B cell (primary cell): ENCODE results near the gene SASS6. TPM values are rescaled to one million over a fixed set of nuclear protein-coding genes. Genes with fewer than 3 reads are reported as not detected.

Experiments used
- ATAC-seq: fragments of 200-7000 bp; cut with Tn5 transposase; one replicate; pipeline ENCODE4 v1.10.0; 2021; ENCODE audit warnings: low read depth, mild to moderate bottlenecking, moderate number of reproducible peaks, moderate library complexity
- CTCF ChIA-PET: fragments of 350-600 bp; sonication (Branson Sonifier 250); formaldehyde crosslinking; loops from one replicate; lab custom pipeline; 2021; ENCODE audit warnings: antibody characterized with exemption, inconsistent platforms; lab: Charles Lee
- POLR2A ChIA-PET: fragments of 350-600 bp; sonication (Branson Sonifier 250); formaldehyde crosslinking; loops from one replicate; lab custom pipeline; 2021; ENCODE audit warnings: antibody characterized with exemption; lab: Charles Lee
- DNase-seq: peaks from one replicate; pipeline ENCODE4 v3.0.0; 2013
- H2AFZ ChIP-seq: 2 replicates; pipeline ENCODE4 v1.6.1; 2012; ENCODE audit warnings: mild to moderate bottlenecking, low read depth, low read length; ENCODE audit not compliant: insufficient read depth, poor library complexity, severe bottlenecking
- H3K27ac ChIP-seq, 2 donors: 1 replicate in 1 of 2; 2 replicates in 1 of 2; pipeline ENCODE4 v1.5.1; 2012 to 2013; ENCODE audit warnings: low read length in 2 of 2, mild to moderate bottlenecking in 2 of 2, moderate library complexity in 1 of 2
- H3K27me3 ChIP-seq, 4 experiments: fragments of 200-600 bp in 1 of 4; sonication (generic) in 1 of 4; replicated peaks in 1 of 4; 1 replicate in 2 of 4; 2 replicates in 2 of 4; pipeline versions ENCODE4 v1.6.1 to v1.7.0; 2013 to 2016; ENCODE audit warnings: low read length in 3 of 4, mild to moderate bottlenecking in 2 of 4, mixed read lengths in 1 of 4, moderate library complexity in 1 of 4; ENCODE audit not compliant: insufficient read depth in 4 of 4, control insufficient read depth in 3 of 4; ENCODE audit errors: control extremely low read depth in 1 of 4
- H3K36me3 ChIP-seq, 2 experiments: replicated peaks in 1 of 2; 1 replicate in 1 of 2; 2 replicates in 1 of 2; pipeline versions ENCODE4 v1.6.1 to v1.7.1; 2013; ENCODE audit warnings: low read length in 1 of 2; ENCODE audit not compliant: insufficient read depth in 2 of 2, control insufficient read depth in 1 of 2; ENCODE audit errors: control extremely low read depth in 1 of 2, extremely low read depth in 1 of 2
- H3K4me1 ChIP-seq, 2 donors: fragments of 200-600 bp in 1 of 2; sonication (generic) in 1 of 2; 1 replicate in 1 of 2; 2 replicates in 1 of 2; pipeline versions ENCODE4 v1.5.1 to v1.6.1; 2013 to 2017; ENCODE audit warnings: low read length in 2 of 2; ENCODE audit not compliant: control insufficient read depth in 2 of 2, insufficient read depth in 2 of 2
- H3K4me2 ChIP-seq: replicated peaks from 2 replicates; pipeline ENCODE3; 2012; ENCODE audit warnings: mild to moderate bottlenecking, low read depth, low read length; ENCODE audit not compliant: poor library complexity, severe bottlenecking
- H3K4me3 ChIP-seq, 5 experiments: fragments of 200-600 bp in 1 of 5; sonication (generic) in 1 of 5; 1 replicate in 3 of 5; 2 replicates in 2 of 5; pipeline versions ENCODE4 v1.5.1 to v1.7.0; 2011 to 2016; ENCODE audit warnings: low read length in 4 of 5, mild to moderate bottlenecking in 4 of 5, low read depth in 2 of 5, control low read depth in 1 of 5, moderate library complexity in 1 of 5; ENCODE audit not compliant: insufficient read depth in 1 of 5; ENCODE audit errors: control extremely low read depth in 1 of 5, extremely low read depth in 1 of 5
- H3K79me2 ChIP-seq: fragments of 200-600 bp; sonication (generic); one replicate; pipeline ENCODE4 v1.6.0; 2016; ENCODE audit warnings: low read length; ENCODE audit not compliant: control insufficient read depth, insufficient read depth
- H3K9ac ChIP-seq: fragments of 200-600 bp; sonication (generic); 2 replicates; pipeline ENCODE4 v1.6.1; 2017; ENCODE audit warnings: mild to moderate bottlenecking, low read length, moderate library complexity
- H3K9me3 ChIP-seq, 3 donors: one replicate each; pipeline versions ENCODE4 v1.6.1 to v1.7.1; 2013; ENCODE audit warnings: low read length in 2 of 3; ENCODE audit not compliant: control insufficient read depth in 2 of 3, insufficient read depth in 1 of 3; ENCODE audit errors: control extremely low read depth in 1 of 3
- H4K20me1 ChIP-seq: 2 replicates; pipeline ENCODE4 v1.6.0; 2012; ENCODE audit warnings: mild to moderate bottlenecking, low read length; ENCODE audit not compliant: insufficient read depth, control insufficient read depth, poor library complexity, severe bottlenecking
- H3K27ac Mint-ChIP-seq: one replicate; pipeline ENCODE4 v1.8.0; 2021; ENCODE audit warnings: mixed read lengths
- H3K27me3 Mint-ChIP-seq: one replicate; pipeline ENCODE4 v1.8.0; 2021; ENCODE audit warnings: mixed read lengths
- H3K4me1 Mint-ChIP-seq: one replicate; pipeline ENCODE4 v1.8.0; 2021; ENCODE audit warnings: mixed read lengths
- H3K4me3 Mint-ChIP-seq: one replicate; pipeline ENCODE4 v1.8.0; 2021; ENCODE audit warnings: mixed read lengths
- H3K9me3 Mint-ChIP-seq: one replicate; pipeline ENCODE4 v1.8.0; 2022; ENCODE audit warnings: mixed read lengths; ENCODE audit not compliant: insufficient read depth
- EZH2 ChIP-seq: IDR thresholded peaks from 2 replicates; pipeline ENCODE4 v1.6.1; 2012; ENCODE audit warnings: borderline replicate concordance, low read depth, mild to moderate bottlenecking, moderate library complexity, low read length; ENCODE audit not compliant: insufficient read depth, poor library complexity, severe bottlenecking
- WGBS: methylation state at CpG from one replicate; pipeline ENCODE4 v1.1.5; 2013; ENCODE audit warnings: missing lambda C conversion rate; ENCODE audit not compliant: insufficient coverage; 5-methylcytosine and 5-hydroxymethylcytosine counted together
- intact Hi-C: fragments of 100-400 bp; cut with micrococcal nuclease; formaldehyde crosslinking; loops from one replicate; pipeline ENCODE4 v1.10.0; 2022
- polyA plus RNA-seq: library from polyadenylated mRNA; depleted of rRNA; stranded (reverse); fragments of >200 nt; gene quantifications from 2 replicates; pipeline ENCODE4 v1.2.3, GENCODE V29; 2012
- total RNA-seq, 2 donors: library from RNA; stranded (reverse); fragments of 120-200 nt in 1 of 2; gene quantifications; 1 replicate in 1 of 2; 2 replicates in 1 of 2; pipeline versions ENCODE4 v1.2.3 to v1.2.4, GENCODE V29; 2013 to 2022
- TF ChIP-seq, protein P1 (sequence below): fragments of 200-600 bp; IDR thresholded peaks from one replicate; pipeline ENCODE4 v1.8.0; 2022; ENCODE audit warnings: antibody characterized with exemption, mild to moderate bottlenecking

The SASS6 gene
- total and polyA plus RNA-seq, 2 donors (not counting 1 experiment from before 2014, with no cell fraction given), result 1.1 to 7.0 TPM

- Histone ChIP-seq H3K4me3 (no peak overlapping the region), H3K79me2 (no peaks in the 10 kb centered on the region), H3K27ac (no peak overlapping the region), H3K4me2 (no peak overlapping the region), H3K9me3 (no peaks in the 10 kb centered on the region), H3K9ac (no peak overlapping the region), H2AFZ (no peak overlapping the region), H3K36me3 (no peaks in the 10 kb centered on the region), H3K27me3 (no peaks in the 10 kb centered on the region), H4K20me1 (no peaks in the 10 kb centered on the region), H3K4me1 (no peaks in the 10 kb centered on the region)
- no peaks in the 10 kb centered on the region for H3K4me1 Mint-ChIP-seq
- no CpG with 5 or more reads among the region's 2 CpGs for WGBS
- H3K4me3 Mint-ChIP-seq, result no peak overlapping the region
- ATAC-seq (no peak), DNase-seq (no peak)
- POLR2A ChIA-PET, result no interaction called here
- TF ChIP-seq, protein P1, sequence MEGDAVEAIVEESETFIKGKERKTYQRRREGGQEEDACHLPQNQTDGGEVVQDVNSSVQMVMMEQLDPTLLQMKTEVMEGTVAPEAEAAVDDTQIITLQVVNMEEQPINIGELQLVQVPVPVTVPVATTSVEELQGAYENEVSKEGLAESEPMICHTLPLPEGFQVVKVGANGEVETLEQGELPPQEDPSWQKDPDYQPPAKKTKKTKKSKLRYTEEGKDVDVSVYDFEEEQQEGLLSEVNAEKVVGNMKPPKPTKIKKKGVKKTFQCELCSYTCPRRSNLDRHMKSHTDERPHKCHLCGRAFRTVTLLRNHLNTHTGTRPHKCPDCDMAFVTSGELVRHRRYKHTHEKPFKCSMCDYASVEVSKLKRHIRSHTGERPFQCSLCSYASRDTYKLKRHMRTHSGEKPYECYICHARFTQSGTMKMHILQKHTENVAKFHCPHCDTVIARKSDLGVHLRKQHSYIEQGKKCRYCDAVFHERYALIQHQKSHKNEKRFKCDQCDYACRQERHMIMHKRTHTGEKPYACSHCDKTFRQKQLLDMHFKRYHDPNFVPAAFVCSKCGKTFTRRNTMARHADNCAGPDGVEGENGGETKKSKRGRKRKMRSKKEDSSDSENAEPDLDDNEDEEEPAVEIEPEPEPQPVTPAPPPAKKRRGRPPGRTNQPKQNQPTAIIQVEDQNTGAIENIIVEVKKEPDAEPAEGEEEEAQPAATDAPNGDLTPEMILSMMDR, result no peak
- no peak for TF ChIP-seq EZH2
- intact Hi-C loops, result no loop called here
- H3K27ac Mint-ChIP-seq, result no peak overlapping the region
- H3K27me3 Mint-ChIP-seq, result no peaks in the 10 kb centered on the region
- CTCF ChIA-PET, result no interaction called here
- H3K9me3 Mint-ChIP-seq, result no peaks in the 10 kb centered on the region
Measured at GRCh38 chr1:100168051-100168450, 35.3 kb upstream of the SASS6 start.

- H3K27me3 ChIP-seq, result no peaks in the 10 kb centered on the region
- no peaks in the 10 kb centered on the region for H3K79me2 ChIP-seq
- H3K9me3 Mint-ChIP-seq, result no peaks in the 10 kb centered on the region
- H3K4me3 Mint-ChIP-seq, result no peak overlapping the region
- H3K4me1 Mint-ChIP-seq, result no peaks in the 10 kb centered on the region
- no peak overlapping the region for H3K27ac ChIP-seq
- H2AFZ ChIP-seq, result no peak overlapping the region
- ChIA-PET CTCF (interaction anchor here (0.8 kb wide), 1 partner anchor 299 kb away, joined by 3 read pairs; no protein-coding TSS in a partner anchor), POLR2A (no interaction called here)
- H3K9me3 ChIP-seq, result no peaks in the 10 kb centered on the region
- no peak overlapping the region for H3K4me2 ChIP-seq
- no peak for ATAC-seq
- TF ChIP-seq, protein P1, result no peak
- TF ChIP-seq EZH2, result no peak
- H3K4me3 ChIP-seq, result no peak overlapping the region
- no peak overlapping the region for H3K27ac Mint-ChIP-seq
- no peak overlapping the region for H3K9ac ChIP-seq
- no peaks in the 10 kb centered on the region for H3K27me3 Mint-ChIP-seq
- no peak for DNase-seq
- intact Hi-C loops, result no loop called here
- H3K4me1 ChIP-seq, result no peaks in the 10 kb centered on the region
- H4K20me1 ChIP-seq, result no peaks in the 10 kb centered on the region
- no peaks in the 10 kb centered on the region for H3K36me3 ChIP-seq
- WGBS, result 90% methylated on average over 2 of the region's 5 CpGs
Measured at GRCh38 chr1:100164702-100165101, 32.0 kb upstream of the SASS6 start.
